Osteocyte (in vitro differentiated cells): ENCODE results near the gene SYNGR2. TPM values are rescaled to one million over a fixed set of nuclear protein-coding genes. Genes with fewer than 3 reads are reported as not detected.

Source experiments
- DNase-seq: peaks from one replicate; pipeline ENCODE4 v3.0.0; 2021; ENCODE audit warnings: mixed read lengths; ENCODE audit not compliant: unreplicated experiment; ENCODE audit errors: extremely low spot score
- H3K27ac Mint-ChIP-seq: one replicate; pipeline ENCODE4 v1.8.0; 2021; ENCODE audit warnings: mild to moderate bottlenecking, mixed read lengths; ENCODE audit not compliant: unreplicated experiment
- H3K27me3 Mint-ChIP-seq: one replicate; pipeline ENCODE4 v1.8.0; 2021; ENCODE audit warnings: mixed read lengths; ENCODE audit not compliant: unreplicated experiment
- H3K36me3 Mint-ChIP-seq: one replicate; pipeline ENCODE4 v1.8.0; 2021; ENCODE audit warnings: mixed read lengths; ENCODE audit not compliant: unreplicated experiment
- H3K4me1 Mint-ChIP-seq: one replicate; pipeline ENCODE4 v1.8.0; 2021; ENCODE audit warnings: mixed read lengths; ENCODE audit not compliant: unreplicated experiment
- H3K4me3 Mint-ChIP-seq: one replicate; pipeline ENCODE4 v1.8.0; 2021; ENCODE audit warnings: mild to moderate bottlenecking, moderate library complexity, mixed read lengths; ENCODE audit not compliant: unreplicated experiment
- H3K9me3 Mint-ChIP-seq: one replicate; pipeline ENCODE4 v1.8.0; 2021; ENCODE audit warnings: mixed read lengths; ENCODE audit not compliant: unreplicated experiment
- total RNA-seq: library from RNA; stranded (reverse); gene quantifications from 2 replicates; pipeline ENCODE4 v1.2.1, GENCODE V29; 2021
- TF ChIP-seq, protein P1 (sequence below): fragments of 200-600 bp; sonication (generic); IDR thresholded peaks from 2 replicates; pipeline ENCODE4 v1.5.0; 2021; ENCODE audit warnings: antibody characterized with exemption, mild to moderate bottlenecking, moderate library complexity

SYNGR2 gene
- total RNA-seq, 1 donor from 2014 or later, result 43.2 TPM

GRCh38 chr17:78214706-78215061 lies 46.3 kb downstream of the SYNGR2 start:
- H3K27ac Mint-ChIP-seq, result no peak overlapping the region
- peak overlapping the region; percentile 83 for H3K4me3 Mint-ChIP-seq
- no peaks in the 10 kb centered on the region for H3K36me3 Mint-ChIP-seq
- peaks cover 15% of the 10 kb centered on the region for H3K4me1 Mint-ChIP-seq
- H3K9me3 Mint-ChIP-seq, result no peaks in the 10 kb centered on the region
- no peak for DNase-seq
- H3K27me3 Mint-ChIP-seq, result no peaks in the 10 kb centered on the region
- TF ChIP-seq, protein P1, sequence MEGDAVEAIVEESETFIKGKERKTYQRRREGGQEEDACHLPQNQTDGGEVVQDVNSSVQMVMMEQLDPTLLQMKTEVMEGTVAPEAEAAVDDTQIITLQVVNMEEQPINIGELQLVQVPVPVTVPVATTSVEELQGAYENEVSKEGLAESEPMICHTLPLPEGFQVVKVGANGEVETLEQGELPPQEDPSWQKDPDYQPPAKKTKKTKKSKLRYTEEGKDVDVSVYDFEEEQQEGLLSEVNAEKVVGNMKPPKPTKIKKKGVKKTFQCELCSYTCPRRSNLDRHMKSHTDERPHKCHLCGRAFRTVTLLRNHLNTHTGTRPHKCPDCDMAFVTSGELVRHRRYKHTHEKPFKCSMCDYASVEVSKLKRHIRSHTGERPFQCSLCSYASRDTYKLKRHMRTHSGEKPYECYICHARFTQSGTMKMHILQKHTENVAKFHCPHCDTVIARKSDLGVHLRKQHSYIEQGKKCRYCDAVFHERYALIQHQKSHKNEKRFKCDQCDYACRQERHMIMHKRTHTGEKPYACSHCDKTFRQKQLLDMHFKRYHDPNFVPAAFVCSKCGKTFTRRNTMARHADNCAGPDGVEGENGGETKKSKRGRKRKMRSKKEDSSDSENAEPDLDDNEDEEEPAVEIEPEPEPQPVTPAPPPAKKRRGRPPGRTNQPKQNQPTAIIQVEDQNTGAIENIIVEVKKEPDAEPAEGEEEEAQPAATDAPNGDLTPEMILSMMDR, result no peak

DNA sequence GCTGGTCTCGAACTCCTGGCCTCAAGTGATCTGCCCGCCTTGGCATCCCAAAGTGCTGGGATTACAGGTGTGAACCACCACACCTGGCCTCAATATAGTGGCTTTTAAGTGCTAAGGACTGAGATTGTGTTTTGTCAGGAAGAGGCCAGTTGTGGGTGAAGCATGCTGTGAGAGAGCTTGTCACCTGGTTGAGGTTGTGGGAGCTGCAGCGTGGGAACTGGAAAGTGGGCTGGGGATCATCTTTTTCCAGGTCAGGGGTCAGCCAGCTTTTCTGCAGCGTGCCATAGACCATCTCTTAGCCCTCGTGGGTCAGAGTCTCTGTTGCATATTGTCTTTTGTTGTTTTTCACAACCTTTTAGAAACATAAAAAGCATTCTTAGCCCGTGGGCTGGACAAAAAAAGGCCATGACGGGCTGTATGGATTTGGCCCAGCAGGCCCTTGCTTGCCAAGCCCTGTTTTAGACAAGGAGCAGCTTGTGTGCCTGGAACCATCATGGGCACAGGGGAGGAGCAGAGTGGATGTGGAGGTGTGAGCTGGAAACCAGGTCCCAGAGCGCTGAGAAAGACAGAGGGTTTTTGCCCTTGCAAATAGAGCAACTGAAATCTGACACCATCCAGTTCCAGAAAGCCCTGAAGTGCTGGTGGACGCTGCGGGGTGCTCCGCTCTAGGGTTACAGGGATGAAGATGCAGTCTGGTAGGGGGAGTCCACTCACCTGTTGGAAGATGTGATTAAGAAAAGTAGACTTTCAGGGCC lies 51.2 kb downstream of the SYNGR2 start:
- TF ChIP-seq, protein P1, result no peak
- Mint-ChIP-seq H3K4me3 (no peak overlapping the region), H3K4me1 (peaks cover 12% of the 10 kb centered on the region), H3K27ac (no peak overlapping the region), H3K9me3 (no peaks in the 10 kb centered on the region), H3K36me3 (peaks cover 7% of the 10 kb centered on the region), H3K27me3 (no peaks in the 10 kb centered on the region)
- no peak for DNase-seq

Other genes with a start within 250 kb of the SYNGR2 start
- gene TNRC6C, start 209.9 kb upstream of the SYNGR2 start, total RNA-seq, result 22.8 and 28.7 TPM in 2 replicates
- 31.2 and 32.6 TPM in 2 replicates for gene TMC6, start 39.8 kb upstream of the SYNGR2 start, total RNA-seq
- 0.40 and 0.99 TPM in 2 replicates for gene TMC8, start 37.8 kb upstream of the SYNGR2 start, total RNA-seq
- gene C17orf99, start 22.2 kb upstream of the SYNGR2 start, total RNA-seq, result not detected in 2 replicates
- gene TK1, start 18.5 kb downstream of the SYNGR2 start, total RNA-seq, result 16.0 and 16.2 TPM in 2 replicates
- gene AFMID, start 18.8 kb downstream of the SYNGR2 start, total RNA-seq, result 33.7 and 35.1 TPM in 2 replicates
- gene BIRC5, start 45.7 kb downstream of the SYNGR2 start, total RNA-seq, result 11.9 and 12.3 TPM in 2 replicates
- not detected in 2 replicates for gene TMEM235, start 63.0 kb downstream of the SYNGR2 start, total RNA-seq
- gene SOCS3, start 191.5 kb downstream of the SYNGR2 start, total RNA-seq, result 79.1 and 86.4 TPM in 2 replicates
- gene PGS1, start 210.1 kb downstream of the SYNGR2 start, total RNA-seq, result 52.7 and 53.0 TPM in 2 replicates